Heart left ventricle (tissue), 13 donors: ENCODE results near the gene MTG1.

Source experiments
- POLR2A ChIP-seq, 2 donors: fragments of 450-650 bp; IDR thresholded peaks; one replicate each; pipeline ENCODE4 v1.6.1; 2017; ENCODE audit warnings: antibody characterized with exemption in 2 of 2, mild to moderate bottlenecking in 2 of 2, moderate library complexity in 2 of 2
- TF ChIP-seq, protein P1 (sequence below), 12 donors: fragments of 200-600 bp; sonication (generic) in 4 of 12; IDR thresholded peaks; one replicate each; pipeline versions ENCODE4 v1.5.0 to v1.8.0; 2018 to 2022; ENCODE audit warnings: antibody characterized with exemption in 12 of 12, mild to moderate bottlenecking in 5 of 12
- donor health status: ischemic (EF 13 %, LVEDD 7.1; RV severe dilation, severe dysfunction).
- donor health status: DM: no; HTN: yes; CAD: no.
- donor health status: DM: no; HTN: no; CAD: no.
- donor health status: ischemic (EF 25% LVEDD 6.9; RV normal size, moderate dysfunction).
- donor health status: ischemic (EF 25% LVEDD 5.7; RV mildly dilated, moderate dysfunction).
- donor health status: ischemic (EF 35%, LVEDD 5.7; RV mildly dilated, moderate dysfunction).
- donor health status: nonischemic (EF 11% LVEDD 7.7; RV severe dilation, severe dysfunction).
- donor health status: DM: yes; HTN: yes; CAD: no.
- donor health status: PGD.
- donor health status: ischemic (EF 29% LVEDD 5.4; RV normal size, mild dysfunction).
- donor health status: nonischemic (EF 23%, LVEDD 6.1; RV moderate dilation, normal function).

- TF ChIP-seq, protein P1, sequence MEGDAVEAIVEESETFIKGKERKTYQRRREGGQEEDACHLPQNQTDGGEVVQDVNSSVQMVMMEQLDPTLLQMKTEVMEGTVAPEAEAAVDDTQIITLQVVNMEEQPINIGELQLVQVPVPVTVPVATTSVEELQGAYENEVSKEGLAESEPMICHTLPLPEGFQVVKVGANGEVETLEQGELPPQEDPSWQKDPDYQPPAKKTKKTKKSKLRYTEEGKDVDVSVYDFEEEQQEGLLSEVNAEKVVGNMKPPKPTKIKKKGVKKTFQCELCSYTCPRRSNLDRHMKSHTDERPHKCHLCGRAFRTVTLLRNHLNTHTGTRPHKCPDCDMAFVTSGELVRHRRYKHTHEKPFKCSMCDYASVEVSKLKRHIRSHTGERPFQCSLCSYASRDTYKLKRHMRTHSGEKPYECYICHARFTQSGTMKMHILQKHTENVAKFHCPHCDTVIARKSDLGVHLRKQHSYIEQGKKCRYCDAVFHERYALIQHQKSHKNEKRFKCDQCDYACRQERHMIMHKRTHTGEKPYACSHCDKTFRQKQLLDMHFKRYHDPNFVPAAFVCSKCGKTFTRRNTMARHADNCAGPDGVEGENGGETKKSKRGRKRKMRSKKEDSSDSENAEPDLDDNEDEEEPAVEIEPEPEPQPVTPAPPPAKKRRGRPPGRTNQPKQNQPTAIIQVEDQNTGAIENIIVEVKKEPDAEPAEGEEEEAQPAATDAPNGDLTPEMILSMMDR (IDR thresholded peaks at IDR 0.05), result no peak
- no peak for TF ChIP-seq POLR2A (IDR thresholded peaks at IDR 0.05)
Observed at GRCh38 chr10:133381036-133381435, 12.9 kb upstream of the MTG1 start.
